HG03378 (cell line): Measurements from ENCODE around the gene DLD.

ENCODE experiments used
- ATAC-seq: cut with Tn5 transposase; IDR thresholded peaks from one replicate; pipeline ENCODE4 v1.9.1; 2021; ENCODE audit warnings: mild to moderate bottlenecking, moderate library complexity; ENCODE audit not compliant: unreplicated experiment

Gene DLD

GRCh38 chr7:107967420-107967819 lies 76.4 kb downstream of the DLD start:
- no peak for ATAC-seq

DNA sequence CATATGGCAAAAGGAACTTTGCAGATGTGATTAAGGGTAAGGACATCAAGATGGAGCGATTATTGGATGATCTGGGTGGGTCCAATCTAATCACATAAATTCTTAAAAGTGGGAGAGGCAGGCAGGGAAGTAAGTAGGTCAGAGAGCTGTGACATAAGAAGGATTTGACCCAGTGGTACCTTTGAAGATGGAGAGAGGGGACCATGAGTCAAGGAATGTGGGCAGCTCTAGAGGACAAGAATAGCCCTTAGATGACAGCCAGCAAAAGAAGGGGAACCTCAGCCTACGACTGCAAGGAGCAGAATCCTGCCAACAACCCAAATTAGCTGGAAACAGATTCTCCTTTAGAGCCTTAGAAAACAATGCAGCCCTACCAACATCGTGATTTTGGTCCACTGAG lies 77.5 kb downstream of the DLD start:
- no peak for ATAC-seq

DNA sequence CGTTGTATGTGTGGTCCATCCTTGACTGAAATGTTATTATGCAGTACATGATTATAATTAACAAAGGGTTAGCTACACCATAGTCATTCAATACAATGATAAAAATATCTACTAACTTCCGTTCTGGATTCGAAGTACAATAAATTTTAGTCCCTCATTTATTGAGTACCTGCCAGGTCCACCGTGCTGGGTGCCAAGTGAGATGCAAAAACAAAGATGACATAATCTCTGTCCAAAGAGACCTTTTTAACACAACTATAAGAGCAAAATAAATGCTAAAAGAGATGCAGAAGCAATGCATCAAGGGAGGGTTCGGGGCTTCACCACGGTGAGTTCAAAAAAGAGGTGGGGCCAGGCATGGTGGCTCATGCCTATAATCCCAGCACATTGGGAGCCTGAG lies 78.9 kb downstream of the DLD start:
- no peak for ATAC-seq
